Esophagus muscularis mucosa (tissue), 4 donors: Measurements from ENCODE around the gene ACO2. TPM values are rescaled to one million over a fixed set of nuclear protein-coding genes. Genes with fewer than 3 reads are reported as not detected.
A peak's percentile ranks its signal among the peaks of the same experiment; 100 is the strongest.

Source experiments
- DNase-seq: peaks from one replicate; pipeline ENCODE4 v3.0.0-alpha.2; 2017; ENCODE audit errors: extremely low spot score
- H3K27ac ChIP-seq, 4 donors: fragments of 200-600 bp; sonication (generic); replicated peaks in 1 of 4; 1 replicate in 3 of 4; 2 replicates in 1 of 4; pipeline ENCODE4 v1.5.1; 2016 to 2019; ENCODE audit warnings: mild to moderate bottlenecking in 1 of 4
- H3K27me3 ChIP-seq, 4 donors: fragments of 200-600 bp; sonication (generic); one replicate each; pipeline versions ENCODE4 v1.5.1 to v1.6.0; 2016 to 2019
- H3K36me3 ChIP-seq, 4 donors: fragments of 200-600 bp; sonication (generic); one replicate each; pipeline ENCODE4 v1.5.1; 2016 to 2019
- H3K4me1 ChIP-seq, 4 donors: fragments of 200-600 bp; sonication (generic); one replicate each; pipeline ENCODE4 v1.5.1; 2016 to 2019
- H3K4me3 ChIP-seq, 4 donors: fragments of 200-600 bp; sonication (generic); 1 replicate in 2 of 4; 2 replicates in 2 of 4; pipeline ENCODE4 v1.5.1; 2016 to 2019; ENCODE audit warnings: mild to moderate bottlenecking in 4 of 4, moderate library complexity in 1 of 4
- H3K9me3 ChIP-seq, 4 donors: fragments of 200-600 bp; sonication (generic); 1 replicate in 3 of 4; 2 replicates in 1 of 4; pipeline ENCODE4 v1.5.1; 2016 to 2019
- CTCF ChIP-seq, 3 experiments: fragments of 200-600 bp in 2 of 3; fragments of 450-650 bp in 1 of 3; sonication (generic) in 2 of 3; IDR thresholded peaks; one replicate each; pipeline ENCODE4 v1.5.1; 2017 to 2019; ENCODE audit warnings: antibody characterized with exemption in 3 of 3, mild to moderate bottlenecking in 2 of 3, moderate library complexity in 1 of 3
- EP300 ChIP-seq: sonication (generic); formaldehyde crosslinking; IDR thresholded peaks from one replicate; pipeline ENCODE4 v1.6.1; 2017; ENCODE audit warnings: antibody characterized with exemption
- POLR2A ChIP-seq: fragments of 450-650 bp; IDR thresholded peaks from one replicate; pipeline ENCODE4 v1.6.1; 2017; ENCODE audit warnings: antibody characterized with exemption, moderate library complexity, mild to moderate bottlenecking, low read depth
- POLR2AphosphoS5 ChIP-seq, 2 donors: sonication (generic); formaldehyde crosslinking; IDR thresholded peaks; one replicate each; pipeline ENCODE4 v1.6.1; 2017; ENCODE audit warnings: antibody characterized with exemption in 2 of 2
- WGBS: methylation state at CpG from one replicate; pipeline ENCODE4 v1.1.5; 2018; 5-methylcytosine and 5-hydroxymethylcytosine counted together
- intact Hi-C: fragments of 100-400 bp; cut with DNase I; formaldehyde crosslinking; loops from one replicate; pipeline ENCODE4 v1.15.1; 2023
- total RNA-seq, 4 donors: library from RNA; depleted of rRNA; stranded (reverse); fragments of >200 nt; gene quantifications; one replicate each; pipeline versions ENCODE4 v1.1.0 to v1.2.1, GENCODE V29; 2016

Gene ACO2
- total RNA-seq, 4 donors from 2014 or later: 141 to 214 (median 166) TPM

- no peak for DNase-seq
- TF ChIP-seq POLR2A: no peak
- TF ChIP-seq EP300: no peak
- TF ChIP-seq CTCF (IDR thresholded peaks at IDR 0.05): no peak
- TF ChIP-seq POLR2AphosphoS5 (IDR thresholded peaks at IDR 0.05): no peak
- no peak overlapping the region for H3K27ac ChIP-seq
- H3K9me3 ChIP-seq: no peaks in the 10 kb centered on the region
- H3K36me3 ChIP-seq: peaks cover 0 to 50% (median 34%) of the 10 kb centered on the region in 4 donors
- 86% methylated on average over 10 of the region's 11 CpGs for WGBS
- no peaks in the 10 kb centered on the region for H3K27me3 ChIP-seq
- H3K4me1 ChIP-seq: peaks cover 13 to 23% (median 16%) of the 10 kb centered on the region in 4 donors
- no peak overlapping the region for H3K4me3 ChIP-seq
- intact Hi-C loops: no loop called here
Observed at GRCh38 chr22:41573677-41574076, 104.8 kb downstream of the ACO2 start.

- 61% methylated on average over 26 of the region's 26 CpGs for WGBS
- Histone ChIP-seq H3K27ac (peak overlapping the region; percentile 30 to 67 (median 58)), H3K27me3 (no peaks in the 10 kb centered on the region), H3K9me3 (no peaks in the 10 kb centered on the region), H3K36me3 (peaks cover 0 to 62% (median 46%) of the 10 kb centered on the region in 4 donors), H3K4me1 (peaks cover 13 to 20% (median 16%) of the 10 kb centered on the region in 4 donors), H3K4me3 (no peak overlapping the region)
- TF ChIP-seq POLR2AphosphoS5 (IDR thresholded peaks at IDR 0.05) (peak; percentile 19 to 37), EP300 (no peak), CTCF (IDR thresholded peaks at IDR 0.05) (no peak), POLR2A (no peak)
- DNase-seq: no peak
- intact Hi-C loops: no loop called here
Observed at GRCh38 chr22:41574847-41575381, 106.0 kb downstream of the ACO2 start.

GRCh38 chr22:41575533-41575932 lies 106.6 kb downstream of the ACO2 start:
- intact Hi-C loops: no loop called here
- no peaks in the 10 kb centered on the region for H3K9me3 ChIP-seq
- H3K36me3 ChIP-seq: peaks cover 0 to 65% (median 52%) of the 10 kb centered on the region in 4 donors
- H3K27ac ChIP-seq: peak overlapping the region; percentile 30 to 67 (median 58)
- peaks cover 13 to 20% (median 16%) of the 10 kb centered on the region in 4 donors for H3K4me1 ChIP-seq
- 90% methylated on average over 8 of the region's 15 CpGs for WGBS
- DNase-seq: no peak
- no peaks in the 10 kb centered on the region for H3K27me3 ChIP-seq
- TF ChIP-seq POLR2A (no peak), CTCF (IDR thresholded peaks at IDR 0.05) (no peak)
- H3K4me3 ChIP-seq: no peak overlapping the region

GRCh38 chr22:41576877-41577276 lies 108.0 kb downstream of the ACO2 start:
- DNase-seq: no peak
- Histone ChIP-seq H3K9me3 (no peaks in the 10 kb centered on the region), H3K36me3 (peaks cover 3 to 65% (median 62%) of the 10 kb centered on the region in 4 donors), H3K4me3 (no peak overlapping the region), H3K27ac (no peak overlapping the region), H3K4me1 (peaks cover 13 to 20% (median 16%) of the 10 kb centered on the region in 4 donors), H3K27me3 (no peaks in the 10 kb centered on the region)
- intact Hi-C loops: no loop called here
- WGBS: 69% methylated on average over 3 of the region's 9 CpGs
- no peak for TF ChIP-seq POLR2A
- TF ChIP-seq EP300: no peak
- no peak for TF ChIP-seq POLR2AphosphoS5 (IDR thresholded peaks at IDR 0.05)
- TF ChIP-seq CTCF (IDR thresholded peaks at IDR 0.05): peak; percentile 28 to 60 (median 53)

GRCh38 chr22:41578114-41578513 lies 109.2 kb downstream of the ACO2 start:
- H3K27ac ChIP-seq: no peak overlapping the region
- H3K27me3 ChIP-seq: no peaks in the 10 kb centered on the region
- no peaks in the 10 kb centered on the region for H3K9me3 ChIP-seq
- TF ChIP-seq POLR2A (no peak), POLR2AphosphoS5 (IDR thresholded peaks at IDR 0.05) (no peak), EP300 (no peak), CTCF (IDR thresholded peaks at IDR 0.05) (no peak)
- peaks cover 13 to 20% (median 16%) of the 10 kb centered on the region in 4 donors for H3K4me1 ChIP-seq
- peaks cover 16 to 78% (median 63%) of the 10 kb centered on the region in 4 donors for H3K36me3 ChIP-seq
- no peak for DNase-seq
- intact Hi-C loops: no loop called here
- WGBS: 93% methylated on average over 8 of the region's 8 CpGs
- no peak overlapping the region for H3K4me3 ChIP-seq
